GM12878 (cell line): Measurements from ENCODE around the gene TBKBP1. TPM values are rescaled to one million over a fixed set of nuclear protein-coding genes. Genes with fewer than 3 reads are reported as not detected.
A peak's percentile ranks its signal among the peaks of the same experiment; 100 is the strongest.

Experiments used
- CEBPB ChIP-seq, 2 experiments: fragments of 150-350 bp in 1 of 2; IDR thresholded peaks; 2 replicates each; pipeline ENCODE4 v1.6.1; 2012 to 2014; ENCODE audit warnings: low read depth in 2 of 2, low read length in 2 of 2, borderline replicate concordance in 1 of 2, inconsistent platforms in 1 of 2
- CHD4 ChIP-seq: fragments of 200-600 bp; sonication (generic); IDR thresholded peaks from 2 replicates; pipeline ENCODE4 v1.6.1; 2016; ENCODE audit warnings: mild to moderate bottlenecking
- CTCF ChIP-seq, 3 experiments: IDR thresholded peaks in 2 of 3; conservative IDR thresholded peaks in 1 of 3; 2 replicates each; pipeline ENCODE4 v1.5.1; 2011; ENCODE audit warnings: low read depth in 3 of 3, low read length in 3 of 3, mild to moderate bottlenecking in 3 of 3, control low read depth in 2 of 3, moderate library complexity in 2 of 3, inconsistent platforms in 1 of 3, mixed read lengths in 1 of 3; ENCODE audit not compliant: control insufficient read depth in 2 of 3, insufficient read depth in 1 of 3; ENCODE audit errors: extremely low read depth in 1 of 3
- EED ChIP-seq: sonication (generic); IDR thresholded peaks from 2 replicates; pipeline ENCODE4 v1.6.1; 2016; ENCODE audit warnings: antibody characterized with exemption, low read depth
- ELK1 ChIP-seq: IDR thresholded peaks from 2 replicates; pipeline ENCODE4 v1.6.1; 2012; ENCODE audit warnings: low read depth, low read length, improper control_type of control experiment
- ESRRA ChIP-seq: IDR thresholded peaks from 2 replicates; pipeline ENCODE4 v1.6.1; 2012; ENCODE audit warnings: mild to moderate bottlenecking, low read length, improper control_type of control experiment
- ETV6 ChIP-seq, 2 experiments: fragments of 450-650 bp in 1 of 2; IDR thresholded peaks in 1 of 2; conservative IDR thresholded peaks in 1 of 2; 2 replicates each; pipeline ENCODE4 v1.6.1; 2014; ENCODE audit warnings: antibody characterized with exemption in 1 of 2, borderline replicate concordance in 1 of 2, low read depth in 1 of 2, mild to moderate bottlenecking in 1 of 2, moderate library complexity in 1 of 2
- IRF3 ChIP-seq: fragments of 450-650 bp; IDR thresholded peaks from 2 replicates; pipeline ENCODE4 v1.6.1; 2014; ENCODE audit warnings: mild to moderate bottlenecking
- KAT2A ChIP-seq: conservative IDR thresholded peaks from 2 replicates; pipeline ENCODE4 v1.6.1; 2011; ENCODE audit warnings: low read depth, low read length; ENCODE audit not compliant: control insufficient read depth
- KLF5 ChIP-seq: fragments of 450-650 bp; IDR thresholded peaks from 2 replicates; pipeline ENCODE4 v1.6.1; 2014; ENCODE audit warnings: mild to moderate bottlenecking; ENCODE audit not compliant: partially characterized antibody
- MYC ChIP-seq: IDR thresholded peaks from 2 replicates; pipeline ENCODE4 v1.6.1; 2011; ENCODE audit warnings: mild to moderate bottlenecking, low read length, moderate library complexity, inconsistent platforms; ENCODE audit not compliant: insufficient read depth, insufficient replicate concordance, insufficient read length, severe bottlenecking
- NFYA ChIP-seq: IDR thresholded peaks from 2 replicates; pipeline ENCODE4 v1.6.1; 2011; ENCODE audit warnings: low read depth, mild to moderate bottlenecking, low read length, improper control_type of control experiment, borderline replicate concordance
- NR2C1 ChIP-seq: fragments of 450-650 bp; IDR thresholded peaks from 2 replicates; pipeline ENCODE4 v1.6.1; 2017; ENCODE audit warnings: antibody characterized with exemption, mild to moderate bottlenecking, moderate library complexity
- NR2F1 ChIP-seq: fragments of 450-650 bp; conservative IDR thresholded peaks from 2 replicates; pipeline ENCODE4 v1.6.1; 2017; ENCODE audit warnings: mild to moderate bottlenecking
- PML ChIP-seq: IDR thresholded peaks from 2 replicates; pipeline ENCODE4 v1.6.1; 2012; ENCODE audit warnings: low read length, inconsistent platforms
- REST ChIP-seq: IDR thresholded peaks from 2 replicates; pipeline ENCODE4 v1.6.1; 2012; ENCODE audit warnings: mild to moderate bottlenecking, low read depth, low read length
- SPI1 ChIP-seq: IDR thresholded peaks from 2 replicates; pipeline ENCODE4 v1.6.1; 2011; ENCODE audit warnings: low read depth, mild to moderate bottlenecking, low read length, moderate library complexity, borderline replicate concordance; ENCODE audit not compliant: insufficient read depth
- SUPT20H ChIP-seq: IDR thresholded peaks from 2 replicates; pipeline ENCODE4 v1.6.1; 2011; ENCODE audit warnings: low read depth, mild to moderate bottlenecking, low read length, moderate library complexity, borderline replicate concordance; ENCODE audit not compliant: control insufficient read depth
- TCF3 ChIP-seq: IDR thresholded peaks from 2 replicates; pipeline ENCODE4 v1.6.1; 2012; ENCODE audit warnings: low read depth, mild to moderate bottlenecking, low read length, borderline replicate concordance; ENCODE audit not compliant: insufficient read depth
- ZBED1 ChIP-seq: IDR thresholded peaks from 2 replicates; pipeline ENCODE4 v1.6.1; 2016; ENCODE audit warnings: borderline replicate concordance
- ZNF217 ChIP-seq: fragments of 450-650 bp; IDR thresholded peaks from 2 replicates; pipeline ENCODE4 v1.6.1; 2017; ENCODE audit warnings: antibody characterized with exemption, mild to moderate bottlenecking
- ZNF24 ChIP-seq: fragments of 450-650 bp; IDR thresholded peaks from 2 replicates; pipeline ENCODE4 v1.6.1; 2017; ENCODE audit warnings: antibody characterized with exemption, mild to moderate bottlenecking
- ZNF274 ChIP-seq: IDR thresholded peaks from one replicate; pipeline ENCODE4 v1.8.0; 2011; ENCODE audit not compliant: insufficient read length, insufficient read depth
- ZNF622 ChIP-seq: fragments of 450-650 bp; IDR thresholded peaks from 2 replicates; pipeline ENCODE4 v1.6.1; 2017; ENCODE audit warnings: mild to moderate bottlenecking, inconsistent platforms
- polyA plus RNA-seq, 11 experiments: library from polyadenylated mRNA; depleted of rRNA in 4 of 11; unstranded in 6 of 11; stranded (reverse) in 5 of 11; fragments of >200 nt; fragmentation: Nextera tagmentation in 4 of 11; fragmentation: Illumina TruSeq in 1 of 11; extraction: Ambion mirVana in 4 of 11; extraction: Trizol in 1 of 11; gene quantifications; 1 replicate in 1 of 11; 2 replicates in 10 of 11; pipeline versions ENCODE4 v1.2.1 to v1.2.3, GENCODE V29; 2011 to 2016; ENCODE audit warnings: inconsistent platforms in 2 of 11, missing spikeins in 2 of 11, low read depth in 1 of 11
- total RNA-seq, 4 experiments: library from RNA; depleted of rRNA in 3 of 4; stranded (reverse); fragments of >200 nt in 3 of 4; fragmentation: Illumina TruSeq in 1 of 4; extraction: Trizol in 1 of 4; gene quantifications; 2 replicates each; pipeline versions ENCODE4 v1.2.1 to v1.2.3, GENCODE V29; 2013 to 2021

TBKBP1 gene
- total and polyA plus RNA-seq, 10 of the 15 experiments (the other 5 are each of a cell fraction or from before 2014, with no cell fraction given) = 0.11 to 2.7 (median 0.74) TPM; not detected in 3

GRCh38 chr17:47735536-47736011, 41.6 kb downstream of the TBKBP1 start (continued):
- TF ChIP-seq SUPT20H = no peak
- peak; percentile 91 for TF ChIP-seq ZNF217
- TF ChIP-seq ETV6 (conservative IDR thresholded peaks at IDR 0.05 in 1 of 2, IDR thresholded peaks at IDR 0.05 in 1 of 2; ENCODE audit: borderline replicate concordance in 1 of 2, low read depth in 1 of 2) = no peak
- no peak for TF ChIP-seq KLF5
- TF ChIP-seq CHD4 = no peak
- peak; percentile 77; the same call in 1 of the 2 replicates for TF ChIP-seq SPI1
- TF ChIP-seq EED = no peak
- no peak for TF ChIP-seq ZBED1
- TF ChIP-seq NR2C1 = no peak
- TF ChIP-seq MYC = no peak
- no peak for TF ChIP-seq KAT2A
- no peak for TF ChIP-seq ZNF622
- TF ChIP-seq PML = no peak
- no peak for TF ChIP-seq ZNF24
- no peak for TF ChIP-seq CEBPB (IDR thresholded peaks at IDR 0.05; ENCODE audit: borderline replicate concordance in 1 of 2, low read depth in 2 of 2, low read length in 2 of 2)
- TF ChIP-seq IRF3 = no peak
- TF ChIP-seq TCF3 = no peak
- peak; percentile 19; the same call in 1 of the 2 replicates for TF ChIP-seq ESRRA
- no peak for TF ChIP-seq ELK1
- TF ChIP-seq CTCF (IDR thresholded peaks at IDR 0.05 in 2 of 3, conservative IDR thresholded peaks at IDR 0.05 in 1 of 3; ENCODE audit: control insufficient read depth in 2 of 3, extremely low read depth in 1 of 3, insufficient read depth in 1 of 3, low read depth in 3 of 3, low read length in 3 of 3) = peak in 2 of 3 experiments; percentile 6 to 14; a peak in 1 of 6 replicates
- TF ChIP-seq ZNF274 = no peak
- no peak for TF ChIP-seq NFYA
- TF ChIP-seq NR2F1 = peak; percentile 90
- no peak for TF ChIP-seq REST
